ACC112 (cell line): ENCODE data around the gene TTLL11.
"Not testable (repeated sequence)": the region's sequence is repeated elsewhere in the genome, so short reads cannot be mapped to it uniquely, and the experiment has no call there.

Experiments used
- H2AFZ ChIP-seq: fragments of 200-600 bp; sonication (generic); one replicate; pipeline ENCODE4 v1.6.0; 2017; ENCODE audit warnings: antibody characterized with exemption, low read length; ENCODE audit not compliant: unreplicated experiment
- H3K27ac ChIP-seq: fragments of 200-600 bp; sonication (generic); 2 replicates; pipeline ENCODE4 v1.5.1; 2014; ENCODE audit warnings: low read depth, mild to moderate bottlenecking, antibody characterized with exemption, low read length, moderate library complexity
- H3K27me3 ChIP-seq: fragments of 200-600 bp; sonication (generic); 2 replicates; pipeline ENCODE4 v1.6.1; 2014; ENCODE audit warnings: mild to moderate bottlenecking, antibody characterized with exemption, low read length, moderate library complexity, mixed read lengths; ENCODE audit not compliant: insufficient read depth
- H3K36me3 ChIP-seq: fragments of 200-600 bp; sonication (generic); 2 replicates; pipeline ENCODE4 v1.6.1; 2016; ENCODE audit warnings: mild to moderate bottlenecking, antibody characterized with exemption, low read length, moderate library complexity, mixed read lengths; ENCODE audit not compliant: insufficient read depth
- H3K4me1 ChIP-seq: fragments of 200-600 bp; sonication (generic); one replicate; pipeline ENCODE4 v1.6.1; 2016; ENCODE audit warnings: low read length, mixed read lengths; ENCODE audit not compliant: insufficient read depth, unreplicated experiment, control insufficient read depth
- H3K4me3 ChIP-seq: fragments of 200-600 bp; sonication (generic); 2 replicates; pipeline ENCODE4 v1.5.1; 2014; ENCODE audit warnings: mild to moderate bottlenecking, low read depth, low read length
- H3K79me2 ChIP-seq: fragments of 200-600 bp; sonication (generic); one replicate; pipeline ENCODE4 v1.6.0; 2016; ENCODE audit warnings: low read length; ENCODE audit not compliant: control insufficient read depth, unreplicated experiment, insufficient read depth

The TTLL11 gene

GRCh38 chr9:122016744-122017143, 76.4 kb downstream of the TTLL11 start:
- Histone ChIP-seq H3K4me3 (no peak overlapping the region), H3K36me3 (no peaks in the 10 kb centered on the region), H3K4me1 (no peaks in the 10 kb centered on the region), H3K79me2 (no peaks in the 10 kb centered on the region), H3K27me3 (no peaks in the 10 kb centered on the region), H3K27ac (no peak overlapping the region), H2AFZ (no peak overlapping the region)

DNA sequence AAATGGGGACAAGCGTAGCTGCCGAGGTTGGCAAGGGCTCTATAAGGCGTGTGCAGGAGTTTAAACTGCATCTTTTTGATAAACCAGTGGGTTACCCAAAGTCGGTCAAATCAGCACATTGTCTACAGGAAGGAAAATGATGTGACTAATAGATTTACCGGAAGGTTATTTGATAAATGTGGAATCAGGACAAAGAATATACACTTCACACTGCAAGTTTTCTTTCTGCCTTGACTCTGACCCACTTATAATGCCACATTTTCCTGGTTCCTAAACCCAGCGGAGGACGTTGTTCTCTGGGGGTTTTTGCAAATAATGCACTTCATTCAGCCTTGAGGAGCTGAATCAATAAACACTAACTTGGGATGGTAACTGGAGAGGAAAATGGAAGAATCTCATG, 76.8 kb downstream of the TTLL11 start:
- Histone ChIP-seq H2AFZ (no peak overlapping the region), H3K79me2 (no peaks in the 10 kb centered on the region), H3K4me3 (no peak overlapping the region), H3K4me1 (no peaks in the 10 kb centered on the region), H3K27ac (no peak overlapping the region), H3K27me3 (no peaks in the 10 kb centered on the region), H3K36me3 (no peaks in the 10 kb centered on the region)

GRCh38 chr9:122015170-122015821, 77.8 kb downstream of the TTLL11 start:
- no peak overlapping the region for H2AFZ ChIP-seq
- no peak overlapping the region for H3K4me3 ChIP-seq
- H3K4me1 ChIP-seq = no peaks in the 10 kb centered on the region
- H3K79me2 ChIP-seq = no peaks in the 10 kb centered on the region
- no peak overlapping the region for H3K27ac ChIP-seq
- no peaks in the 10 kb centered on the region for H3K27me3 ChIP-seq
- H3K36me3 ChIP-seq = no peaks in the 10 kb centered on the region

- H3K79me2 ChIP-seq = no peaks in the 10 kb centered on the region
- no peaks in the 10 kb centered on the region for H3K27me3 ChIP-seq
- H3K4me1 ChIP-seq = no peaks in the 10 kb centered on the region
- H3K27ac ChIP-seq = no peak overlapping the region
- no peak overlapping the region for H2AFZ ChIP-seq
- no peak overlapping the region for H3K4me3 ChIP-seq
- H3K36me3 ChIP-seq = no peaks in the 10 kb centered on the region
These were observed 81.2 kb downstream of the TTLL11 start for GRCh38 chr9:122011818-122012498.

- Histone ChIP-seq H2AFZ (no peak overlapping the region), H3K27ac (no peak overlapping the region), H3K4me1 (no peaks in the 10 kb centered on the region), H3K4me3 (no peak overlapping the region), H3K36me3 (no peaks in the 10 kb centered on the region), H3K79me2 (no peaks in the 10 kb centered on the region), H3K27me3 (no peaks in the 10 kb centered on the region)
These were observed 84.5 kb downstream of the TTLL11 start for GRCh38 chr9:122008559-122008958.

GRCh38 chr9:122007837-122008236, 85.3 kb downstream of the TTLL11 start:
- Histone ChIP-seq H3K4me3 (no peak overlapping the region), H2AFZ (no peak overlapping the region), H3K4me1 (no peaks in the 10 kb centered on the region), H3K79me2 (no peaks in the 10 kb centered on the region), H3K36me3 (no peaks in the 10 kb centered on the region), H3K27me3 (no peaks in the 10 kb centered on the region), H3K27ac (no peak overlapping the region)

GRCh38 chr9:122005597-122005996, 87.5 kb downstream of the TTLL11 start:
- no peaks in the 10 kb centered on the region for H3K36me3 ChIP-seq

GRCh38 chr9:122004589-122004988, 88.5 kb downstream of the TTLL11 start:
- no peak overlapping the region for H2AFZ ChIP-seq
- H3K4me1 ChIP-seq = no peaks in the 10 kb centered on the region
- H3K4me3 ChIP-seq = no peak overlapping the region
- no peak overlapping the region for H3K27ac ChIP-seq
- no peaks in the 10 kb centered on the region for H3K27me3 ChIP-seq
- H3K36me3 ChIP-seq = no peaks in the 10 kb centered on the region
- H3K79me2 ChIP-seq = no peaks in the 10 kb centered on the region

More at GRCh38 chr9:122005597-122005996, 87.5 kb downstream of the TTLL11 start:
- Histone ChIP-seq H2AFZ (no peak overlapping the region), H3K4me1 (no peaks in the 10 kb centered on the region), H3K4me3 (no peak overlapping the region), H3K79me2 (no peaks in the 10 kb centered on the region), H3K27me3 (no peaks in the 10 kb centered on the region), H3K27ac (no peak overlapping the region)

DNA sequence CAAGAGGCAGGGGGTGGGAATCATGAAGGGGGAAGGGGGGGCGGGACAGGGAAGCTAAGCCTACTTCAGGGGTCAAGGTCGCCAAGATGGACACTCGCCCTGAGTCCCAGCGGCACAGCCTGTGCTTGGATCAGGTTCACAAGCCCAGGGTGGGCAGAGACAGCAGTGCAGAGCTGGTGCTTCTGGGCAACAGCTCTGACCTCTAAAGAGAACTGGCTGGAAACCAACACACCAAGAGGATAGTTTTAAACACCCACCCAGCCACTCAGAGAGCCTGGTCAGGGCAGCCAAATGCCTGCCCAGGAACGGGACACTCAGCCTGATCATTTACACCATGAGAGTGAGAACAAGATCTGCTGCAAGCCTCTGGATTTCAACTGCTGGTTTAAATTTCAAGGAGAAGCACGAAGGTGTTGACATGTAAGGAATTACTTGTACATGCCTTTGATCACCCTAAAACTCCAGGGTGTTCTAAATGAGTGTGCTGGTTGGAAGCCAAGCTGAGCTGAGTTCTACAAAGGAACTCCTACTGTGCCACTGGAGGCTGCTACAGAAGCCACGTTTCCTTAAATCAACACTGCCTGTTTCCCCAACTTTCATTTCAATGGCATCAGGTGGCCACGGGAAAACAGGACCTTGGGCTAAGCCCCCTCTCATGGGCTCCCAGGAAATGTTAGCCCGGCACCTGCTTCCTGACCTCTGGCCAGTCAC, 91.5 kb downstream of the TTLL11 start:
- Histone ChIP-seq H3K79me2 (no peaks in the 10 kb centered on the region), H3K4me1 (no peaks in the 10 kb centered on the region), H3K27ac (no peak overlapping the region), H3K4me3 (no peak overlapping the region), H3K27me3 (no peaks in the 10 kb centered on the region), H2AFZ (no peak overlapping the region), H3K36me3 (no peaks in the 10 kb centered on the region)

DNA sequence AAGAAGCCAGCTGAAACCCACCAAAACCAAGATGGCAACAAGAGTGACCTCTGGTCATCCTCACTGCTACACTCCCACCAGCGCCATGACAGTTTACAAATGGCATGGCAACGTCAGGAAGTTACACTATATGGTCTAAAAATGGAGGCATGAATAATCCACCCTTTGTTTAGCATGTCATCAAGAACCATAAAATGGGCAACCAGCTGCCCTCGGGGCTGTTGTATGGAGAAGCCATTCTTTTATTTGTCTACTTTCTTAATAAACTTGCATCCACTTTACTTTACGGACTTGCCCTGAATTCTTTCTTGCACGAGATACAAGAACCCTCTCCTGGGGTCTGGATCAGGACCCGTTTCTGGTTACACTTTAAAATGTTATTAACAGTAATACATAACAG, 92.6 kb downstream of the TTLL11 start:
- H3K4me3 ChIP-seq, H3K79me2 ChIP-seq, H3K36me3 ChIP-seq, H3K4me1 ChIP-seq, H3K27me3 ChIP-seq, H2AFZ ChIP-seq, H3K27ac ChIP-seq: not testable (repeated sequence)

GRCh38 chr9:121999556-121999955, 93.6 kb downstream of the TTLL11 start:
- Histone ChIP-seq H3K4me3 (no peak overlapping the region), H3K36me3 (no peaks in the 10 kb centered on the region), H2AFZ (no peak overlapping the region), H3K27me3 (no peaks in the 10 kb centered on the region), H3K27ac (no peak overlapping the region), H3K79me2 (no peaks in the 10 kb centered on the region), H3K4me1 (no peaks in the 10 kb centered on the region)
